Activated CD4-positive, alpha-beta T cell treated with anti-CD3 and anti-CD28 coated beads, Interleukin-2, amount 50 U/mL, for 48 hours (primary cell): ENCODE measurements around the gene SHANK1.

ENCODE experiments used
- DNase-seq, 2 experiments: peaks; one replicate each; pipeline ENCODE4 v3.0.0-alpha.2; 2020

SHANK1 gene

GRCh38 chr19:50679177-50680125, 40.2 kb downstream of the SHANK1 start:
- peak; percentile 80 to 82 for DNase-seq

GRCh38 chr19:50678323-50678722, 41.3 kb downstream of the SHANK1 start:
- no peak for DNase-seq

DNA sequence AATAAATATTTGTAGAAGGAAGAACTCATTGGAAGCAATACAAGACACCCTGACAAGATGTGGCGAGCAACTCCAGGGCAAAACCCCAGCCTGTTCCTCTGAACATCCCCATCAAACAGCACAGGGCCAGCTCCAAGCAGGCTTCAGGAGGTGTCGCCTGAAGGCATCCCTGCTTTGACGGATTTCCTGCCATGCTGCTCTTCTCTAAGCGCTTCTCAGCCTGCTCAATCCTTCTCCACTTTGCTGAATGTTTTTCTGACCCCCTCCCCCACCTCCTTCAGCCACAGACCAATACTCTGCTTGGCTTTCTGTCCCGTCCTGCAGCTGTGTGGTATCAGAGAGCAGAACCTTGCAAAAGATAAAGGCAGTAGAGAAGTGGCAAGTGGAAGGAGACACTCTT, 42.0 kb downstream of the SHANK1 start:
- no peak for DNase-seq

GRCh38 chr19:50676625-50677197, 42.9 kb downstream of the SHANK1 start:
- DNase-seq, result no peak

- DNase-seq, result no peak
These were observed 46.5 kb downstream of the SHANK1 start for GRCh38 chr19:50673118-50673517.

DNA sequence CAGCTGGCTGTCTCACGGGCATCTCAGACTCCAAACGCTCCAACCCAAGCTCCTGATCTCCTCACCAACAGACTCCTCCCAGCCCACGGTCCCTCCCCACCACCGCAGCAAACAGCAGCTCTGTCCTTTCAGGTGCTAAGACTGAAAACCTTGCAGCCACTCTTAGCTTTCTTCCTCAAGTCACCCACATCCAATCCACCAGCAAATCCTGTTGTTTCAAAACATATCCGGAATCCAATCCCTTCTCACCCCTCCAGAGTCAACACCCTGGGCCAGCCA, 49.6 kb downstream of the SHANK1 start:
- no peak for DNase-seq

- DNase-seq, result peak; percentile 53 to 62
These were observed 50.1 kb downstream of the SHANK1 start for GRCh38 chr19:50669302-50670101.

- no peak for DNase-seq
These were observed 50.7 kb downstream of the SHANK1 start for GRCh38 chr19:50668879-50669278.

DNA sequence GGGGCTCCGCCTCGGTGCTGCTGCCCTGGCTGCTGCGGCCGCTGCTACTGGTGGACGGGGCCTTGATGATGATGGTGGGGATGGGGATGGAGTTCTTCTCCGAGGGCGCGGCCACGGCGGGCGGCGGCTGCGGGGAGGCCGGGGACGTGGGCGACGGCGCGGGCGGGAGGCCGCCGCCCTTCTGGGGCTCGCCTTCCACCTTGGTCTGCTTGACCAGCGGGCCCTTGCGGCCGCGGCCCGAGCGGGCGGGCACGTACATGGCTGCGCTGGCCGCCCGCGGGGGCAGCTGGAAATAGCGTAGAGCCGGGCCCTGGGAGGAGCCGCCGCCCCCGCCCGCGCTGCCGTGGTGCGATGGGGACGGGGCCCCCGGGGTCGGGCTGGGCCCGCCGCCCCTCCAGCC, 51.2 kb downstream of the SHANK1 start:
- no peak for DNase-seq

GRCh38 chr19:50667759-50668231, 51.8 kb downstream of the SHANK1 start:
- DNase-seq, result no peak

DNA sequence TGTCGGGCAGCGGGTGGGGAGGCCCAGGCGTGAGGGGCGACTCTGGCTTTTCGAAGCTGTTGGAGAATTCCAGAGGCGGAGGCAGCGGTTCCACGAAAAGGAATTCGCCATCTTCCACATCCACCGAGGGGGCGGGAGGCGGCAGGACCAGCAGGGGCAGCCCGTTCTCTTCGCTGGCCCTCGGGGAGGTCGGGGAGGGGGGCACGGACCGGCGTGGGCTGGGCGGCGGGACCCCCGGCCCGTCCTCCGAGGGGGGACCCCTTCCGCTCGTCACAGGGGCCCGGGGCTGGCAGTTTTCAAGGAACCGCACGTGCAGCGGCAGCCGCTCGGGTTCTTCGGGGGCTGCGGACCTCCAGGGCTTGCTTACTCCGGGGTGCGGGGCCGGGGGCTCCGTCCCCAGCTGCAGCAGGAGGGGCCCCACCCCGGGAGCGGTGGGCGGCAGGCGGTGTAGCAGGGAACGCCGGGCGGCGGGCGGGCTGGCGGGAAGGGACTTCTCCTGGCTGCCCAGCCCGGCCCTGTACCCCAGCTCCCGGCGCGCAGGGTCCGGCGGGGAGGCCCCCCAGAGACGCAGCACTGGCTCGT, 52.3 kb downstream of the SHANK1 start:
- no peak for DNase-seq

GRCh38 chr19:50666346-50667176, 53.0 kb downstream of the SHANK1 start:
- DNase-seq, result no peak

DNA sequence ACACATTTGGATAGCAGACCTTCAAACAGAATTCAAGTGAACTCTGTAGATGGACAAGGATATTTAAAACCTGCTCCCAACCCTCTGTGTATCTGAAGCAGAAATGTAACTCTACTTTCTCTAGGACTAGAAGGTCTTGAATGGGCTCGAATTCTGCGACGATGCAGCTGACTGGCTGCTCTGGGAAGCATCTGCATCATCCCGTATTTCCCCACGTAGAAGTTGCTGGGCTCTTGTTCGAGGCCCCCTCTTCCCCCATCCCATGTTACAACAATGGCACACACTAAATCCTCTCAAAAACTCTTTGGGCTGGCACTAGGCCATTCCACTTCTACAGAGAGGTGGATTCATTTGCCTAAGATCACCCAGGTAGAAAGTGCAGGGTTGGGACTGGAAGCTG, 55.4 kb downstream of the SHANK1 start:
- DNase-seq, result no peak

- DNase-seq, result no peak
These were observed 56.2 kb downstream of the SHANK1 start for GRCh38 chr19:50663482-50663790.

DNA sequence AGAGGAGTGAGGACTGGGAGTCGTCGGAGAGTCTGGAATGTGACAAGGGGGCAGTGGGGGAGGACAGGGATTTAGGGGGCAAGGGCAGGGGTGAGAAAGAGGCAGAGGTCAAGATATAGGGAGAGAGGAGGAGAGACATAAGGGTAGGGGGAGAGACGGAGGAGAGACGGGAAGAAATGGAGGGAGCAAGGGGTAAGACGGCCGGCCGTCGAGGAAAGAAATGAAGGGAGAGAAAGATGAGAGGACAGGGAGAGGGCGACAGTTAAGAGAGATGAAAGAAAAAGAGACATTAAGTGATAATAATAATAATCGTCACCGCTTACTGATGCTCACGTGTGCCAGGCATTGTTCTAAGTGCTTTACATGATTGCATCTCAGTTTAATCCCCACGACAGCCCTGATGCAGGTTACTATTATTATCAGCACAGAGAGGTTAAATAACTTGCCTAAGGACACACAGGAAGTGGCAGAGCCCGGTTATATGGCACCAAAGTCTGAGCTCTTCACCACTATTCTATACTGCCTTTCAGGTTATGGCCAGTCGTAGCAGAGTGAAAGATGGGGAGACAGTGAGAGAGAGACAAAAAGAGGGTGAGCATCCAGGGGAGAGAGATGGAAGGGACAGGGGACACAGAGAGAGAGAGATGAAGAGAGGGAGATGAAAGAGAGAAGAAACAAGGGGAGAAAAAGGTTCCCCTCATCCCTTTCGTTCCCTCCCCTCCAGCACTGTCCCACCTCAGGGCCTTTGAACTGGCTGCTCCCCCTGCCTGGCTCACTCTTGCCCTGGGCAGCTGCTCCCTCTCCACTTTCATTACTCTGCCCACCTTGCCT, 56.7 kb downstream of the SHANK1 start:
- no peak for DNase-seq

GRCh38 chr19:50661766-50662650, 57.6 kb downstream of the SHANK1 start:
- no peak for DNase-seq

DNA sequence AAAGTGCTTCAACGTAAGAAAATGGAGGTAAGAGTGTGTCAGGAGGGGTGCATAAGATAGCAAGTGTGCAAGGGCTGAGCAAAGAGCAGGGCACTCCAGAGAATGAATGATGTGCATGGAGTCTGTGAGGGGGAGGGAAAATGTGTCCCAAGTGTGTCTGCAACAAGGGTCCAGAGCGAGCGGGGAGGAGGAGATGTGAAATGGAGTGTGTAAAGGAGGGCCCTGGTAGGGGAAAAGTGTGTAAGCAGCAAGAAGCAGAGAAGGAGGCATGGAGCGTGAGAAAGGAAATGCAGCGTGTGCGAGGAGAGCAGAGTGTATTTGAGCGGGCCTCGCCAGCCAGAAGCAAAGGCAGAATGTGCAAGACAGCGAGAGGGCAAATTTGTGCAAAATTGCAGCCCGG, 58.6 kb downstream of the SHANK1 start:
- DNase-seq, result no peak

- no peak for DNase-seq
These were observed 59.6 kb downstream of the SHANK1 start for GRCh38 chr19:50660088-50660366.

DNA sequence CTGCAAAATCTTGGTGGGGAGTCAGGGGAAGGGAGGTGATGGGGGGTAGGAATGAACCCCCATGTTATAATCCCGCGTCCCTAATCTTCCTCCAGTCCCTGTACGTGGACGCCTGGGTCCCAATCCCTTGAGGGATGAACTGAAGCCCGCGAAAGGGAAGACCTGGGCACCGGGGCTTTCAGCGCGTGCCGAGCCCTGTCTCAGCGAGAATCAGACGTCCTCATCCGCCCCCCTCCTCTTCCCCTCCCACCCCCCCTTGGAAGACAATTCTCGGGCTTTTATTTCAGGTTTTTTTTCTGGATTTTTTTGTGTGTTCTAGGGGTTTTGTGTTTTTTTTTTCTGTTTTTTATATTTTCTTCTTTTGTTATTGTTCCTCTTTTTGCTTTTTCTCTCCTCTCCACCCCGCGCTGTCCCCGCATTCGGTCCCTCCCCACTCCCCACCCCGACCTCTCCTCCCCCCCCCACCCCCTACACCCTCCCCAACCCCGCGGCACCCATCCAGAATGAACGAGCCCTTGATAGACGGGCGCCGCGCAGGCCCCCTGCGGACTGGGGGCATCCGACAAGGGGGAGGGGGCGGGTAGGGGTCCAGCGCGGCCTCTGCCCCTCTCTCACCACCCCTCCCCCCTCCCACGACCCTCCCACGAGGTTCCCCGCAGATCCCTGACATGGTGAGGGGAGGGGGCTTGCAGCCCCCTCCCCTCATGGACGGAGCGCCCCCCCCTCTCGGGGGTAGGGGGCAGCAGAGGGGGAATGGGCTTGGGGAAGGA, 60.1 kb downstream of the SHANK1 start:
- no peak for DNase-seq
